Measurements from ENCODE around the gene HHATL.

Gene HHATL

DNA sequence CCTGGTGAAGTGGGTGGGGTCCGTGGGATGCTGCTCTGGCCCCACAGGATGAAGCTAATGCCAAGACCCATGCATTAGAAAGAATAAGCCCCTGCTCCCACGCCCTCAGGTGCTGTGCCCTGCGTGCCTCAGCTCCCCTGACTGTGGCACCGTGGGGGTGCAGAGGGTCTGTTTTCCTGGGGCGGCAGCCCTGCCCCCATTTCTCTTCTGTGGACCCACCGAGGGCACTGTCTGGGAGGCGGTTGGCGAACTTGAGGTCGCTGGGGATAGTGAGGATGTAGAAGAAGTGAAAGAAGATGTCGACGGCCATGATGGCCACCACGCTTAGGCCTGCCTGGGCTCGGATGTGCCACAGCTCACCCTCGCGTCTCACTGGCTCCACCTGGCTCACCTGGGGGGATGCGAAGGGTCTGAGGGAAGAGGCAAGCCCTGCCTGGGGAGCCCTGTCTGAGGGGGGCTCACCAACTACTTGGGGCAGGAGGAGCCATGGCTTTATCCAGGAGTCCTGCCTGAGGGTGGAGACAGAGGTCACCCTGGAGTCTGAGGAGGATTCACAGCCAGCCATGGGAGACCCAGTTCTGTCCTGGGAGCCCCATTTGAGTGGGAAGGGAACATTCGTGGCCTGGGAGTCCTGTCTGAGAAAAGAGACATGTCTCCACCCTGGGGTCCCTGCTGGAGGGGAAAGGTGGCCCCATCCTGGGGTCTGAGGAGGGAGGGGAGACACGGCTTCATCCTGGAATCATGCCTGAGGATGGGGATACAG, 5.1 kb downstream of the HHATL start:
- no peak for FAIRE-seq

DNA sequence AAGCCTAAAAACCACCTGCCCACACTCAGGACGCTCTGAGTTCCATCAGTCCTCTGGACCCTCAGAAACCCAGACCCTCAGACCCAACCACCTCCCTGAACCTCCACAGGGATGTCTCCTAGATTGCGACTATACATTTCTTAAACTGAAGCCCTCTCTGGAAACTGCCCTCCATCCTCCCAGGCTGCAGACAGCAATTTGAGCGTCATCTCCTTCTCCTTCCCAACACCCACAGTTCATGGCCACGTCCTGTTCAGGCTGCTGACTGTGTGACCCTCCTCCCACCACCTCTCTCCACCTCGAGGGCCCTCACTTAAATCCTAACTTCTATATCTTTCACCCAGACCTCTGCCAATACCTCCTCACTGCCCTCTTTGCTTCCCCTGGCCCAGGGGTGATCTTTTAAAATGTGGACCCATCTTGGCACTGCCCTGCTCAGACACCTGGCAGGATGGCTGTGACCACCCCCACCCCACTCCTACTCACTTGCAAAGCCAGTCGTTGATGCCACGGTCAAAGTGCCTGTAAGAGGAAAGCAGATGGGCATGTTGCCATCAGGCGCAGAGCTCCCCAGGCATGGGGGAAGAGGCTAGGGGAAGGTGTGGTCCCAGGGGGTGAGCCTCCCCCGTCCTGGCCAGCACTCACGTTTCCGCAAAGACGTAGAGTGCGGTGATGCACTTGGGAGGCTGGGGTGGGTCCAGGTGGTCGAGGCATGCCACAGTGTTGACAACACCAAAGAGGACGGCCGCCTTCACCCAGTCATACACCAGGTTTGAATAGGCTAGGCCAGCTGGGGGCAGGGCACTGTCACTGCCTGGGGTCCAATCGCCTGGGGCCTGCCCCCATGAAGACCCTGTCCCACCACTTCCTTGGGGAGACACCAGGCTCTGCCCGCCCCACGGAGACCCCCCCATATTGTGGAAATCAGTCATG, 6.0 kb downstream of the HHATL start:
- FAIRE-seq: no peak

DNA sequence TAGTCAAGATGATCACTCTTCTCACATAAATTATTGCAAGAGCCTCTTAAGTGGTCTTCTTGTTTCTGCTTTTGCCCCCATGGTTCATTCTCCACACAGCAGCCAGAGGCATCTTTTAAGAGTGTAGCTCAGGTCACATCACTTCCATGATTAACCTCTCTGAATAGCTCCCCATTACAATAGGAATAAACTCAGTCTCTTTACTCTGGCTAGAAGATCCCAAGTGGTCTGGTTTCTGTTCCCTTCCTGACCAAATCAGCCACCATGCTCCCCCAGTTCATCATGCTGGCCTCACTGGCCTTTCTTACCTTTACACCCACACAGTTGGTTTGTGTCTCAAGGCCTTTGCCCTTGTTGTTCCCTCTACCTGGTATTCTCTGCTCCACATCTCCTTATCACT, 8.2 kb downstream of the HHATL start:
- no peak for FAIRE-seq

DNA sequence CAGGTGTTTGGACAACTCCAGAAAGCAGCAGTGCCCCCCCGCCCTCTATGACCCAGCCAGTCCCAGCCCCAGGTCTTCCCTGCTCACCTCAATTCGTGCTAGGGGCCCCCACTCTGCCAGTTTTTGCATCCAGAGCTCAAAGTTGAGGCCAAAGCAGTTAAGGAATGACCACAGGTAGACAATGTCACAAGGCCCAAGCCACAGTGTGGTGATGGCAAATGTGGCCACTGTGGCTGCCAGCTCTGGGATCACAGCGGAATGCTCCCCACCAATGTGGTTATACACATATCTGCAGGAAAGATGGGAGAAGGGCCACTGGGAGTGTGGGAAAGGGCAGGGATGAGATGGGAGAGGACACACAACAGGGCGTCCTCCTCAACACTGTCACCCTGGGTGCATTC, 9.1 kb downstream of the HHATL start:
- FAIRE-seq: no peak

DNA sequence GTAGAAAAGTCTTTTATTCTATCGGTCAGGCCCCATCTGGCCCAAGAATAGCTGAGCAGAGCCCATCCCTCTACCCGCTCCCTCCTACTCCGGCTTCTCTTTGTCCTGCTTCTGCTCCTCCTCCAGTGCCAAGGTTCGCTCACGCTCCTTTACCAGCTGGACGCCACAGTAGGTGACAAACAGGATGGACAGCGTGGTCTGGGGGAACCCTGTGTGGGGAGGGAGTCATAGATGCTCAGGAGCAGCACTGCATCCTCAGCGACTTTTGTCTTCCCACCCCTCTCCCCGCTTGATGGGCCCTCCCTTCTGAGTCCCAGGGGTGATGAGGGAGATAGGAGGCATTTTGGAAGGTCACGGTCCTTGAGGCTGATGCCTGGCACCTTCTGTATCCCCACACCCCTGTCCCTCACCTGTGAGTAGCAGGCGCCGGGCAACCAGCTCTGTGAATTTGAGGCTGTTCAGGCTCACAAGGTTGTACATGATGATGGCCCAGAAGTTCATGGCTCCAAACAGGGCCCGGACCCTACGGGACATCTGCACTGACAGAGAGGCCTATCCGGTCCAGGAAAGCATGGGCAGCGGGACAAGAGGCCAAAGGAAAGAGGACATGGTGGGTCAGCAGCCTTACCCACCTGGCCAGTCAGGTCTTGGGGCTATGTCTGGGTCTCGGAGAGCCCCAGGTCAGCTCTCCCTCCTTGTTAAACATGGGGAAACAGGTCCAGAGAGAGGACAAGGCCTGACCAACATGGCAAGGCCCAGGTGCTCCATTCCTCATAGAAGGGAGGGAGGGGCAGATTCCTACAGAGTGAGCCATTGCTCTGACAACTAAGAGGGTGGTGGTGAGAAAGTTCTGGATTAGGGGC, 9.7 kb downstream of the HHATL start:
- FAIRE-seq: no peak

DNA sequence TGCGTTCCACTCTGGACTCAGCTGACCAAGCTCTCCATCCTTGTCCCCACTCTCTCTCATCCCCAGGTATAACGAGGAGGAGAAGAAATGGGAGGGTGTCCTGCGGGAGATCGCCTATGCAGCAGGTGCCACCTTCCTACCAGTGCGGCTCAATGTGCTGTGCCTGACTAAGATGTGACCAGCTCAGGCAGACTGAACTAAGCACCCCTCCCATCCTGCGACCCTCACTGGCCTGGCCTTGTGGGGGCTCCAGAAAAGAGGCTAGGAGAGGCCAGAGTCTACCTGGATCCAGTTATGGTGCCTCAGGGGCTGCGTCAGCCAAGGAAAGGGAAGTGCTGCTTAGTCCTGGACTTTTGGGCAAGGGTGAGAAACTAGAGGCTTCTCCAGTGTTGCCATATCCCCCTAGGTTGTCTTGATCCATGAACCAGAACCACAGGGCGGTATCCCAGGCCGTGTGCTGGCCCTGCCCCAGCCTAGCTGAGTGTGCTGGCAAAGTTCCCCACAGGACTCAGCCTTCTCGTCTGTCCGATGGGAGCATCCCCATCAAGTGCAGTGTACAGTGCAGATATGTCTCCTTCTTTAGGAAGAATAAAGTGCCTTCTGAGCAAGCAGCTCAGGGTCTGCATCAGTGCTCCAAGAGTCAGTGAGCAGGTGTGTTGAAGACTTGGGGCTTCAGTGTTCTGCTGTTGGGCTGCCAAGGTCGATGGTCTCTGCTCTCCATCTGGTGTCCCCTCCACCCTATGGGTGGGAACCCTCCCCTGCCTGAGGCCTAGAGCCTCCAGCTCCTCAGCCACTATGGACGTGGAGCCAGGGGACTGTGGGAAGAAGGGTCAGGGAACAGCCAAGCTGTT, 10.6 kb downstream of the HHATL start:
- no peak for FAIRE-seq

DNA sequence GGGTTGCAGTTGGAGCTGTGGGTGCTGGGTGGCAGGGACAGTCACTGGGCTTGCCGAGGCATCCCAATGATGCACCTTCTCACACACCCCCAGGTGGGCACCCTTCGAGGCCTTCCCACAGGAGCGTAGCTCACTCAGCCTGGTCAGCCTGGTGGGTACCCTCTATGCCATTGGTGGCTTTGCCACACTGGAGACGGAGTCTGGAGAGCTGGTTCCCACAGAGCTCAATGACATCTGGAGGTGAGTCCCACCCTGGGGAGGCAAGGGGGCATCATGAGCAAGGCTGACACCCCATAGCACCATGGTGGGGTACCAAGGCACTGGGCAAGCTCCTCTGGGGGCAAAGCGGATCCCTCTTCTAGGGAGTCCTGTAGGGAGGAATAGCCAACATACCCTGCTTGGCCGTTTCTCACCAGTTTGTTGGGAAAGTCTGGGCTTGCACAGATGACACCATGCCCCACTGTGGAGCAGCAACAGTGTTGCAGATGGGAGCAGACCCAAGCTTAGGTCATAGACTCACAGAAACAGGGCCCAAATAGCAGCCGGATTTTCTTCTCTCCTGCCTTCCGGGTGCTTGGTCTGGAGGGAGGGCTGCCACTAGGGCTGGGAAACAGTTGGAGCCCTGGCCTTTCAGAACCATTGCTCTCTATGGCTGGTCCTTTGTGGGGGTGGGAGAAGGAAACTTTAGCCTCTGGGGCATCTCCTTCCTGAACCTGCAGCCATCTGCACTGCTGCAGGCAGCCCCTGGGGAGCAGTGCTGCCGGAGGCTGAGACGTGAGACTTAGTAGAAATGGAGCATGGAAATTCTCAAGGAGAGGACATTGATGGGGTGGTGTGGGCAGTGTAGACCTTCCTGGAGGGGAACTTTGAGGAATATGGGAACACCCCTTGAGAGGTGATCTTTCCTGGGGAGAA, 11.6 kb downstream of the HHATL start:
- FAIRE-seq: no peak

DNA sequence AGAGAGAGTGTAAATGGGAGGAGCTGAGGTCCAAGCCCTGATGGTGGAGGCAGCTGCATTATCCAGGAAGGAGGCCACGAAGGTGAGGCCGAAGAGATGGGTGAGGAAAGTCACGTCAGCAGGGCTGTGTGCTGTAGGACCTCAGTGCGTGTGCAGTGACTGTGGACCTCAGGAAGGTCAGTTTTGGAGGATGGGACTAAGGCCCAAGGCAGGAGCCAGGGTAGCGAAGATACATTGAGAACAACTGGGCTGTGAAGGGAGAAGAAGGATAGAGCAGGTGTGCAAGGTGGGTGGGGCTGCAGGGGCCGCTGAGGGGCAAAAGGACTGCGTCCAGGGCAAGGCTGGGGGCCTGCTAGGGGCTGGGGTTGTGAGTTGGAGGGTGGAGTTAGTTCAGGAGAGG, 12.4 kb downstream of the HHATL start:
- FAIRE-seq: no peak

DNA sequence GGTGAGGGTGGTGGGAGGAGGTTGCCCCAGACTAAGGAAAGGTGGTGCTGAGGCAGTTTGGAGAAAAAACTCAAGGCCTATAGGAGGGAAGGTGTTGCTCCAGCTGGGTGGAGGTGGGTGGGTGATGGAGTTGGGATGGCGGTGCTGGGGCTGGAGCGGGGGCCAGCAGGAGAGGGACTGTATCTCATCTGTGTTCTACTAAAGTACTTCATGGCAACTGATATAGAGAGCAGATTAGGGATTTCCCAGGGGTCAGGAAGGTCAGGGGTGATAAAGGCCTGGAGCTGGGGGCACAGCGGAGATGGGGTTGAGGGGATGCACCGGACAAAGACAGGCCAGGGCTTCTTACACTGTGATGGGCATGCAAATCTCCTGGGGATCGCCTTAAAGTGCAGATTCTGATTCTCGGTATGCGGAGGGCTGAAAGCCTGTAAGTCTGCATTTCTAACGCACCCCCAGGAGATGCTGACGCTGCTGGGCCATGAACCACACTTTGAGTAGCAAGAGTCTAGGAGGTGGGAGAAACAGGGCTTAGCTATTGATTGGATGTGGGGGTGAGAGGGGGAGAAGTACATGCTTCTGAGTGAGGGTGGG, 13.1 kb downstream of the HHATL start:
- FAIRE-seq: no peak

DNA sequence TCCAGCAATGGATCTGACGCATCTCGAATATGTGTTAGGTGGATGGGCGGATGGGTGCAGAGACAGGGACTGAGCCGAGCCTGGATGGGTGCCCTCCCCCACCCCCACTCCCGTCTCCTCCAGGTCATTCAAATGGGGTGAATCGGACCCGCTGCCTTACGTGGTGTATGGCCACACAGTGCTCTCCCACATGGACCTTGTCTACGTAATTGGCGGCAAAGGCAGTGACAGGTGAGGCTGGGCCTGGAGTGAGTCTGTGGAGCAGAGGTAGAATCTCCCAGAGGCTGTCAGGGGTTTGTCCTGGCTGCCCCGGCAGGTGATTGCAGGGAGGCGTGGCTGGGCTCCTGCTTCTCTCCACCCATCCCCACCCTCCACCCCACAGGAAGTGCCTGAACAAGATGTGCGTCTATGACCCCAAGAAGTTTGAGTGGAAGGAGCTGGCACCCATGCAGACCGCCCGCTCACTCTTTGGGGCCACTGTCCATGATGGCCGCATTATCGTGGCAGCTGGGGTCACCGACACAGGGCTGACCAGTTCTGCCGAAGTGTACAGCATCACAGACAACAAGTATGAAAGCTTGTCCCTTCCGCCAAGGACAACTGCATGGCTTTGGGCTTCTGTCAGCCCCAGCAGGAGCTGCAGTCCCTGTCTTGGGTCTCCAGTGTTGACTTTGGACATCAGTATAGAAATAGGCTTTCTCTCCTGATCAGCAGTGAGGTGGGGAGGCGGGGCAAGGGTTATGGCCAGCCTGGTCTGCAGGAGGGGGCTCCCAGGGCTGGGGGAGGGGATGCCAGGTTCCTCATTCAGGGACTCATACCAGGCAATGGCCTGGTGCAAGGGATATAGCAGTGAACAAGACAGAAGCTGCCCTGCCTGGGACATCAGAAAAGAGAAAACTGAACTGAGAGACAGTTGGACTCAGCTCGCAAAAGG, 13.8 kb downstream of the HHATL start:
- no peak for FAIRE-seq

DNA sequence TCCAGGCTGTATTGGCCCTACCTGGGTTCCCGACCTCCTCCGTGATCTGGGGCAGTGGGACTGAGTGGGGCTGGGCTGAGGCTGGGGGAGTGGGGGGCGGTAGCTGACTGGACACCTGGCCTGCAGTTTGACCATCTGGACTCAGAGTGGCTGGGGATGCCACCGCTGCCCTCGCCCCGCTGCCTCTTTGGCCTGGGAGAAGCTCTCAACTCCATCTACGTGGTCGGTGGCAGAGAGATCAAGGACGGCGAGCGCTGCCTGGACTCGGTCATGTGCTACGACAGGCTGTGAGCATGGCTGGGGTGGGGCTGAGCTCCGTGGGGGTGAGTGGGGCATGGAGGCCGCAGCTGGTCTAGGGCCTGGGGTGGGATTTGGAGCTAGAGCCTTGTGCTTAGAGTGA, 14.6 kb downstream of the HHATL start:
- FAIRE-seq: no peak

DNA sequence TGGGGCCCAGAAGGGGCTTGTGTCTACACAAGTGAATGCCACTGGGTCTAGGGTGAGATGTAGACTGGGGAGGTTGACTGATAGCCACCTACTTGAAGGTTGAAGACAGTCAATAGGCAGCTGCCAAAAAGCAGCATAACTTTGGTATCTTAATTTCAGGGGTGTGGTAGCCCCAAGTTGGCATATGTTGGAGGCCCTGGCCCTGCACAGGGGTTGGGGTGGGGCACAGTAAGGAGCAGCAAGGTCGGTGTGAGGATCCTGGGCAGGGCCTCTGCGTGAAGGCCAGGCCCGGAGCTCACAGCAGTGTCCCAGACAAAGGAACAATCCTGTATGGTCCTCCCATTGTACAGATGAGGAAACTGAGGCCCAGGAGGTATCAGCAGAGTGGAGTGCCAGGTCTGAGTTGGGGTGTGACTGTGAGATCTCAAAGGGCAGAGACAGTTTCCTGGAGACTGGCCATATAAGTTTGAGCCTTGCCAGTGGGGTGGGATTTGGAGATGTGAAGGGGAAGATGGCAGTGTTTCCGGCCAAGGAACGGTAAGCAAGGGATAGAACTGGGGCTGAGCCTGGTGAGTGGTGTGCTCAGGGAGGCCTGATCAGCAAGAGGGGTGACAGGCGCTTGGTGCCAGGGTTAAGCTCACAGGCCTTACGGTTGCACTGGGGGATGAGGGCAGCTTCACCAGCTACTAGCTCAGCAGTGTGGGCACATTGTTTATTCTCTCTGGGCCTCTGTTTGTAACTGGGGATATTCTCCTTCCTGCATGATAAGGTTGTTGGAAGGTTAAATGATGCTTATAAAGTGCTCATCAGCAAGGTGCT, 15.6 kb downstream of the HHATL start:
- FAIRE-seq: no peak

DNA sequence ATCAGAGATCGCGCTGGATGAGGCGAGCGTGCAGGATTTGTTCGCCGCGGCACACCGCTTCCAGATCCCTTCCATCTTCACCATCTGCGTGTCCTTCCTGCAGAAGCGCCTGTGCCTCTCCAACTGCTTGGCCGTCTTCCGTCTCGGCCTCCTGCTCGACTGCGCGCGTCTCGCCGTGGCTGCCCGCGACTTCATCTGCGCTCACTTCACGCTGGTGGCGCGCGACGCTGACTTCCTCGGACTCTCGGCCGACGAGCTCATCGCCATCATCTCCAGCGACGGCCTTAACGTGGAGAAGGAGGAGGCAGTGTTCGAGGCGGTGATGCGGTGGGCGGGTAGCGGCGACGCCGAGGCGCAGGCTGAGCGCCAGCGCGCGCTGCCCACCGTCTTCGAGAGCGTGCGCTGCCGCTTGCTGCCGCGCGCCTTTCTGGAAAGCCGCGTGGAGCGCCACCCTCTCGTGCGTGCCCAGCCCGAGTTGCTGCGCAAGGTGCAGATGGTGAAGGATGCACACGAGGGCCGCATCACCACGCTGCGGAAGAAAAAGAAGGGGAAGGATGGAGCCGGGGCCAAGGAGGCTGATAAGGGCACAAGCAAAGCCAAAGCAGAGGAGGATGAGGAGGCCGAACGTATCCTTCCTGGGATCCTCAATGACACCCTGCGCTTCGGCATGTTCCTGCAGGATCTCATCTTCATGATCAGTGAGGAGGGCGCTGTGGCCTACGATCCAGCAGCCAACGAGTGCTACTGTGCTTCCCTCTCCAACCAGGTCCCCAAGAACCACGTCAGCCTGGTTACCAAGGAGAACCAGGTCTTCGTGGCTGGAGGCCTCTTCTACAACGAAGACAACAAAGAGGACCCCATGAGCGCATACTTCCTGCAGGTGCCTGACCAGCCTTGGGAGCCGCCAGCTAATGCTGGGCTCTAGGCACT, 16.4 kb downstream of the HHATL start:
- no peak for FAIRE-seq

DNA sequence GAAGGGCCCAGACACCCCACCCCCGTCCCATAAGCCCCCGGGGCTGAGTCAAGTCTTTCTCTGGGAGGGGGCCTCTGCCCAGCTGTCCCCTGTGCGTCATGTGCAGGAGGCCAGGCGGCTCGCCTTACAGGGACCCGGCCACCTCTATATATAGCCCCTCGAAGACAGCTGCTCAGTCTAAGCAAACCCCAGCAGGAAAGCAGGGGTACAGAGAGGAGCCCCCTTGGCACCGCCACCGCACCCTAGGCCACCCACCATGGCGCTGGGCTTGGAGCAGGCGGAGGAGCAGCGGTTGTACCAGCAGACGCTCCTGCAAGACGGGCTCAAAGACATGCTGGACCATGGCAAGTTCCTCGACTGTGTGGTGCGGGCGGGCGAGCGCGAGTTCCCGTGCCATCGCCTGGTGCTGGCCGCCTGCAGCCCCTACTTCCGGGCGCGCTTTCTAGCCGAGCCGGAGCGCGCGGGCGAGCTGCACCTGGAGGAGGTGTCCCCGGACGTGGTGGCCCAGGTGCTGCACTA, 17.2 kb downstream of the HHATL start, which contains the start of gene KLHL40:
KLHL40 (plus strand) TSS at position 175 of the 519 bp plus-strand sequence; CDS start at position 257, 82 bp downstream.
- no peak for FAIRE-seq

DNA sequence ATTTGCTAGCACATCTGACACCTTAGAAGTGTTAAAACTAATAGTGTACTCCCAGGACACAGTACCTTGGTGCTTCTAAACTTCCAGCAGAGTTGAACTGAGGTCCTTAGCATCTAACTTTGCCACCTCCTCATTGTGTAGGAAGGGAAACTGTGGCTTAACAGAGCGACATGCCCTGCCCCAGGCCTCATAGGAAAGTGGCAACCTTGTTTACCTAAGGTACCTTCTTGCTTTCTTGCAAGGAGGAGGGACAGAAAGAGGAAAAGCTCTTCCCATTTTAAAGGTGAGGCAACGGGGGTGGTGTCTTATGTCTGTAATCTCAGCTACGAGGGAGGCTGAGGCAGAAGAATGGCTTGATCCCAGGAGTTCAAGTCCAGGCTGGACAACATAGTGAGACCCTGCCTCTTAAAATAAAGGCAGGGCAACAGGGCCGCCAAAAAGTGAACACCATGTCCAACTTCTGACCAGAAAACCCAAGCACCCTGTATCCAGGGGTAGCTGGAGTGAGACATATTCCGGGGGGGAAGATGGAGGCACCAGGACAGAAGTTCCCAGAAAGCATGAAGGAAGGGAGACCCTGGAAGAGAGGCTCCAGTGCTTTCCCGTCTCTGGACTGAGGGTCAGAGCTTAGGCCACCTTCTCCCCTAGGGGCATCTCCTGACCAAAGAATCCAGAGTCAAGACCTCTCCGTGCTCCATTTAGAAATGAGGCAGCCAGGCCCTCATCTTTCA, 17.8 kb downstream of the HHATL start:
- FAIRE-seq: no peak

Measured in G401.6 (cell line).